A204.1 (cell line): Measurements from ENCODE around the gene MSH2.
"Not testable (repeated sequence)": the region's sequence is repeated elsewhere in the genome, so short reads cannot be mapped to it uniquely, and the experiment has no call there.

Source experiments
- FAIRE-seq: peaks from 2 replicates; lab custom pipeline; 2012; peaks lifted over from hg19 to GRCh38; lab: Jason Lieb, UNC

The MSH2 gene

GRCh38 chr2:47484396-47484795 is 81.4 kb downstream of the MSH2 start:
- FAIRE-seq: no peak

- no peak for FAIRE-seq
Measured at GRCh38 chr2:47485177-47485576, 82.2 kb downstream of the MSH2 start.

- FAIRE-seq: no peak
Measured at GRCh38 chr2:47485751-47486300, 82.9 kb downstream of the MSH2 start.

- no peak for FAIRE-seq
Measured at GRCh38 chr2:47486841-47487497, 84.0 kb downstream of the MSH2 start.

- FAIRE-seq: no peak
Measured at GRCh38 chr2:47487498-47487875, 84.5 kb downstream of the MSH2 start.

- no peak for FAIRE-seq
Measured at GRCh38 chr2:47488870-47489584, 86.1 kb downstream of the MSH2 start.

- FAIRE-seq: no peak
Measured at GRCh38 chr2:47490406-47490805, 87.5 kb downstream of the MSH2 start.

GRCh38 chr2:47493317-47494035 is 90.5 kb downstream of the MSH2 start:
- FAIRE-seq: no peak

GRCh38 chr2:47494267-47495130 is 91.5 kb downstream of the MSH2 start:
- FAIRE-seq: no peak

GRCh38 chr2:47497843-47498460 is 95.0 kb downstream of the MSH2 start:
- FAIRE-seq: no peak

GRCh38 chr2:47499093-47499492 is 96.1 kb downstream of the MSH2 start:
- no peak for FAIRE-seq

- FAIRE-seq: no peak
Measured at GRCh38 chr2:47499621-47500309, 96.8 kb downstream of the MSH2 start.

- FAIRE-seq: no peak
Measured at GRCh38 chr2:47501374-47502200, 98.6 kb downstream of the MSH2 start.

GRCh38 chr2:47502498-47502897 is 99.5 kb downstream of the MSH2 start:
- not testable (repeated sequence) for FAIRE-seq

- FAIRE-seq: no peak
Measured at GRCh38 chr2:47503481-47504070, 100.6 kb downstream of the MSH2 start.

- no peak for FAIRE-seq
Measured at GRCh38 chr2:47504174-47504810, 101.3 kb downstream of the MSH2 start.

GRCh38 chr2:47506024-47506423 is 103.1 kb downstream of the MSH2 start:
- FAIRE-seq: no peak

- FAIRE-seq: no peak
Measured at GRCh38 chr2:47506436-47506835, 103.5 kb downstream of the MSH2 start.

GRCh38 chr2:47508080-47508479 is 105.1 kb downstream of the MSH2 start:
- FAIRE-seq: no peak
